NB4 (cell line): Measurements from ENCODE around the gene IFT52.

Source experiments
- POLR2A ChIP-seq: IDR thresholded peaks from 2 replicates; pipeline ENCODE4 v1.6.1; 2011; ENCODE audit warnings: mild to moderate bottlenecking; ENCODE audit not compliant: insufficient read length; ENCODE audit errors: extremely low read depth
- TF ChIP-seq, protein P1 (sequence below): IDR thresholded peaks from one replicate; pipeline ENCODE4 v1.5.1; 2012; ENCODE audit warnings: low read depth, low read length

- no peak for TF ChIP-seq POLR2A
- TF ChIP-seq, protein P1, sequence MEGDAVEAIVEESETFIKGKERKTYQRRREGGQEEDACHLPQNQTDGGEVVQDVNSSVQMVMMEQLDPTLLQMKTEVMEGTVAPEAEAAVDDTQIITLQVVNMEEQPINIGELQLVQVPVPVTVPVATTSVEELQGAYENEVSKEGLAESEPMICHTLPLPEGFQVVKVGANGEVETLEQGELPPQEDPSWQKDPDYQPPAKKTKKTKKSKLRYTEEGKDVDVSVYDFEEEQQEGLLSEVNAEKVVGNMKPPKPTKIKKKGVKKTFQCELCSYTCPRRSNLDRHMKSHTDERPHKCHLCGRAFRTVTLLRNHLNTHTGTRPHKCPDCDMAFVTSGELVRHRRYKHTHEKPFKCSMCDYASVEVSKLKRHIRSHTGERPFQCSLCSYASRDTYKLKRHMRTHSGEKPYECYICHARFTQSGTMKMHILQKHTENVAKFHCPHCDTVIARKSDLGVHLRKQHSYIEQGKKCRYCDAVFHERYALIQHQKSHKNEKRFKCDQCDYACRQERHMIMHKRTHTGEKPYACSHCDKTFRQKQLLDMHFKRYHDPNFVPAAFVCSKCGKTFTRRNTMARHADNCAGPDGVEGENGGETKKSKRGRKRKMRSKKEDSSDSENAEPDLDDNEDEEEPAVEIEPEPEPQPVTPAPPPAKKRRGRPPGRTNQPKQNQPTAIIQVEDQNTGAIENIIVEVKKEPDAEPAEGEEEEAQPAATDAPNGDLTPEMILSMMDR: no peak
Measured at GRCh38 chr20:43653966-43654365, 63.2 kb downstream of the IFT52 start.
